ENCODE measurements around the gene NAB2.

Gene NAB2

DNA sequence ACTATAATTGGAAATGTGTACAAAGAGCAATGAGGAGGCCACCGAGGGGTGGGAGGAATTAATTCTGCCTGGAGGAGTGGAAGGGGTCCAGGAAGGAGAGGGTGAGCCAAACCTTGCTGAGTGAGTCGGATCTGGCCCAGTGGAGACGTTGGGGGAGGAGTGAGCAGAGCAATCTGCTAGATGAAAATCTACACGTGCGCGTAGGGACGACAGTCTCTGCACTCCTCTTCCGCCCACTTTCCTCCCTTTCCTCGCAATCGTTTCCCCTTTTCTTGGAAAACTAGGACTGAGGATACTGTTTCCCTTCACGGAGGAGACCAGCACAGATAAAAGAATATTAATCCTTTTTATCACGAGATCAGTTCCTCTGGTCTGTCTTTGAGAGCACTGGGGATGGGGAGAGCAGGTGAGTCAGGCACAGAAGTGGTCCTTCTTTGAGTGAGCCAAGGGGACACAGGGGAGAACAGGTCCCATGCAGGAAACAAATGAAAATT lies 2.9 kb upstream of the NAB2 start:
- no peak for ATAC-seq

DNA sequence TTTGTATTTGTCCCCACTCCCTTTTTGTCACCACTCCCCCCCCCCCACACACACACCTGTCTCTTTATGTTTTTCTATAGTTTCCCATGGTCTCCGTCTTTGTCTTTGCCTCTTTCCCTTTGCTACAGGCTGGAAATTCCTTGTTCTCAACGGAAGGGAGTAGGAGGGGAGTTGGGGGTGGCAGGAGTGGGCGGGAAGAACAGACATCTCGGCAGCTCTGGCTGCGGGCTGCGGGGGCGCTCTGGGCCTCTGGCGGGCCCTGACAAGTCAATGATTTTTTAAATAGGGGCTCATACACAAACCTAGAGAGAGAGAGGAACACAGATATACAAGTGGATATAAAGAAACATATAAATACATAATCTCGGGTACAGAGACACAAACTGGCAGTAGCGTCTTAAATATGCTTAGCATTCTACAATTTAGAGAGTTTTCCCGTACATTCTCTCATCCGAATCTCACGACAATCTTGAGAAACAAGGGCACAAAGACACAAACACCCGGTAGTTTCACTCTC lies 2.4 kb upstream of the NAB2 start:
- peak; percentile 37 for ATAC-seq
- TF ChIP-seq ZFP30 (CRISPR knock-in tag; IDR thresholded peaks at IDR 0.05): no peak
- TF ChIP-seq, protein P1, sequence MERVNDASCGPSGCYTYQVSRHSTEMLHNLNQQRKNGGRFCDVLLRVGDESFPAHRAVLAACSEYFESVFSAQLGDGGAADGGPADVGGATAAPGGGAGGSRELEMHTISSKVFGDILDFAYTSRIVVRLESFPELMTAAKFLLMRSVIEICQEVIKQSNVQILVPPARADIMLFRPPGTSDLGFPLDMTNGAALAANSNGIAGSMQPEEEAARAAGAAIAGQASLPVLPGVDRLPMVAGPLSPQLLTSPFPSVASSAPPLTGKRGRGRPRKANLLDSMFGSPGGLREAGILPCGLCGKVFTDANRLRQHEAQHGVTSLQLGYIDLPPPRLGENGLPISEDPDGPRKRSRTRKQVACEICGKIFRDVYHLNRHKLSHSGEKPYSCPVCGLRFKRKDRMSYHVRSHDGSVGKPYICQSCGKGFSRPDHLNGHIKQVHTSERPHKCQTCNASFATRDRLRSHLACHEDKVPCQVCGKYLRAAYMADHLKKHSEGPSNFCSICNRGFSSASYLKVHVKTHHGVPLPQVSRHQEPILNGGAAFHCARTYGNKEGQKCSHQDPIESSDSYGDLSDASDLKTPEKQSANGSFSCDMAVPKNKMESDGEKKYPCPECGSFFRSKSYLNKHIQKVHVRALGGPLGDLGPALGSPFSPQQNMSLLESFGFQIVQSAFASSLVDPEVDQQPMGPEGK (CRISPR knock-in tag; IDR thresholded peaks at IDR 0.05; ENCODE audit: borderline replicate concordance): peak; percentile 57; the same call in 1 of the 2 replicates

More for the DNA sequence above, 2.9 kb upstream of the NAB2 start:
- TF ChIP-seq, protein P1 (CRISPR knock-in tag; IDR thresholded peaks at IDR 0.05; ENCODE audit: borderline replicate concordance): no peak
- TF ChIP-seq GLIS3 (CRISPR knock-in tag; IDR thresholded peaks at IDR 0.05): no peak
- TF ChIP-seq ZNF8 (CRISPR knock-in tag; IDR thresholded peaks at IDR 0.05): no peak
- no peak for TF ChIP-seq BACH2 (CRISPR knock-in tag; IDR thresholded peaks at IDR 0.05; ENCODE audit: borderline replicate concordance)

DNA sequence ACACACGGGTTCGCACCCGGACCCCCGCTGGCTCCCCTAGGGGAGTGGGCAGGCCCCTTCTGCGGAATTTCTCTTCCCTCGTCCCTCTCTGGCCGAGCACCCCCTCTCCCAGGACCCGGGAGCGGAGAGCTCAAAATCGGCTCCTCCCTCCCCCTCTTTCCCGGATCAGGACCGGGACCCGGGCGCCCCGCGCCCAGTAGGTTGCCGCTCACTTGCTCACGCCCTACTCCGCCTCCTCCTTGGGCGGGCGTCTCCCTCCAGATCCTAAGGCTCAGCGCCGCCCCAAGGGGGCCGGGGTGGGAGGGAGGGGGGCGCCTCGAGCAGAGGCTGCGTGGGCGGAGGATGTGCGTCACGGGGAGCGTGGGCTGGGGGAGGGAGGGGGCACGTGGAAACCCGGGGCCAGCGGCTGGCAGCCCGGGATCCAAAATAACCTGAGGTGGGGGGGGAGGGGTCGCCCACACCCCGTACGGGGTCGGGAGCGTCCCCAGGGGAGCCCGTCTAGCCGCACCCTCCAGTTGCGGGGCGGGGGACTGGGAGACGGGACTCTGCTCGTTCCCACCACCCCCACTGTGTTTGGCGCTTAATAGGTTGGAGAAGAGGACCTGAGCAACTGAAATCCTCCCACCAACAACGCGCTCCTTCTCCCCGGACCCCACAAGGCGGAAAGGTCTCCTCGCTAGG lies 1.8 kb upstream of the NAB2 start:
- ATAC-seq: peak; percentile 65
- TF ChIP-seq ZFP3 (CRISPR knock-in tag; IDR thresholded peaks at IDR 0.05) (no peak), ZFP30 (CRISPR knock-in tag; IDR thresholded peaks at IDR 0.05) (no peak), PPARA (CRISPR knock-in tag; IDR thresholded peaks at IDR 0.05; ENCODE audit: borderline replicate concordance) (no peak), ZC3H10 (CRISPR knock-in tag; IDR thresholded peaks at IDR 0.05) (no peak)
- TF ChIP-seq, protein P2, sequence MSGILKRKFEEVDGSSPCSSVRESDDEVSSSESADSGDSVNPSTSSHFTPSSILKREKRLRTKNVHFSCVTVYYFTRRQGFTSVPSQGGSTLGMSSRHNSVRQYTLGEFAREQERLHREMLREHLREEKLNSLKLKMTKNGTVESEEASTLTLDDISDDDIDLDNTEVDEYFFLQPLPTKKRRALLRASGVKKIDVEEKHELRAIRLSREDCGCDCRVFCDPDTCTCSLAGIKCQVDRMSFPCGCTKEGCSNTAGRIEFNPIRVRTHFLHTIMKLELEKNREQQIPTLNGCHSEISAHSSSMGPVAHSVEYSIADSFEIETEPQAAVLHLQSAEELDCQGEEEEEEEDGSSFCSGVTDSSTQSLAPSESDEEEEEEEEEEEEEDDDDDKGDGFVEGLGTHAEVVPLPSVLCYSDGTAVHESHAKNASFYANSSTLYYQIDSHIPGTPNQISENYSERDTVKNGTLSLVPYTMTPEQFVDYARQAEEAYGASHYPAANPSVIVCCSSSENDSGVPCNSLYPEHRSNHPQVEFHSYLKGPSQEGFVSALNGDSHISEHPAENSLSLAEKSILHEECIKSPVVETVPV (CRISPR knock-in tag; IDR thresholded peaks at IDR 0.05): no peak

DNA sequence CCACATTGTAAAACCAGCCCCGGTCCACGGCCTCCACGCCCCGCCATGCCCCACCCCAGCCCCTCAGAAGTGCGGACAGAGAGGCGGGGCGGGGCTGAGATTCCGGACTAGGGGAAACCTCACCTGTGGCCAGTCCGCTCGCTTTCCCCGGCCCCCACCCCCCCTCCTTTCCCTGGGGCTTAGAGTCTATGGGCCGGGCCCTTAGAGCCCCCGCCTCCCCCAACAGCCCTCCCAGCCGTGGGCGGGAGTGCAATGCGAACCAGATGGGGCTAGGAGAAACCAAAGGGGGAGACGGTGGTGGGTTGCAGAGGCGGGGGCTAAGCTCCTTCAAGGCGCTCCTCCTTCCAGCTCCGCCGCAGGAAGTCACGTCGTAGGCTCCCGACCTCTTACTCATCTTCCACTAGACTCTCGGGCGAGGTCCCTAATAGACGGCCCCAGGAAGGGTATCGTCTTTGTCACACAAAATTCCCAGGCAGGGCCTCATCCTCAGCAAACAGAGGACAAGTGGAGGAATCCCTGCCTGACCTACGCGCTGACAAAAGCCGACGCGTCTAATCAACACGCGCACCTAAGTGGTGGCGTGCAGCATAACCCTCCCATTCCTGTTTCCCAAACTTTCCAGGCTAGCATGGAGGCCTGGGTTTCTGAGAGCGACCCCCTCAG lies 1.1 kb upstream of the NAB2 start:
- ATAC-seq: peak; percentile 60
- TF ChIP-seq, protein P3, sequence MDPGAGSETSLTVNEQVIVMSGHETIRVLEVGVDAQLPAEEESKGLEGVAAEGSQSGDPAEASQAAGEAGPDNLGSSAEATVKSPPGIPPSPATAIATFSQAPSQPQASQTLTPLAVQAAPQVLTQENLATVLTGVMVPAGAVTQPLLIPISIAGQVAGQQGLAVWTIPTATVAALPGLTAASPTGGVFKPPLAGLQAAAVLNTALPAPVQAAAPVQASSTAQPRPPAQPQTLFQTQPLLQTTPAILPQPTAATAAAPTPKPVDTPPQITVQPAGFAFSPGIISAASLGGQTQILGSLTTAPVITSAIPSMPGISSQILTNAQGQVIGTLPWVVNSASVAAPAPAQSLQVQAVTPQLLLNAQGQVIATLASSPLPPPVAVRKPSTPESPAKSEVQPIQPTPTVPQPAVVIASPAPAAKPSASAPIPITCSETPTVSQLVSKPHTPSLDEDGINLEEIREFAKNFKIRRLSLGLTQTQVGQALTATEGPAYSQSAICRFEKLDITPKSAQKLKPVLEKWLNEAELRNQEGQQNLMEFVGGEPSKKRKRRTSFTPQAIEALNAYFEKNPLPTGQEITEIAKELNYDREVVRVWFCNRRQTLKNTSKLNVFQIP (CRISPR knock-in tag; IDR thresholded peaks at IDR 0.05; ENCODE audit: borderline replicate concordance, low read depth): no peak
- TF ChIP-seq, protein P1 (CRISPR knock-in tag; IDR thresholded peaks at IDR 0.05; ENCODE audit: borderline replicate concordance): peak; percentile 46; the same call in 1 of the 2 replicates
- TF ChIP-seq GLIS3 (CRISPR knock-in tag; IDR thresholded peaks at IDR 0.05): no peak

DNA sequence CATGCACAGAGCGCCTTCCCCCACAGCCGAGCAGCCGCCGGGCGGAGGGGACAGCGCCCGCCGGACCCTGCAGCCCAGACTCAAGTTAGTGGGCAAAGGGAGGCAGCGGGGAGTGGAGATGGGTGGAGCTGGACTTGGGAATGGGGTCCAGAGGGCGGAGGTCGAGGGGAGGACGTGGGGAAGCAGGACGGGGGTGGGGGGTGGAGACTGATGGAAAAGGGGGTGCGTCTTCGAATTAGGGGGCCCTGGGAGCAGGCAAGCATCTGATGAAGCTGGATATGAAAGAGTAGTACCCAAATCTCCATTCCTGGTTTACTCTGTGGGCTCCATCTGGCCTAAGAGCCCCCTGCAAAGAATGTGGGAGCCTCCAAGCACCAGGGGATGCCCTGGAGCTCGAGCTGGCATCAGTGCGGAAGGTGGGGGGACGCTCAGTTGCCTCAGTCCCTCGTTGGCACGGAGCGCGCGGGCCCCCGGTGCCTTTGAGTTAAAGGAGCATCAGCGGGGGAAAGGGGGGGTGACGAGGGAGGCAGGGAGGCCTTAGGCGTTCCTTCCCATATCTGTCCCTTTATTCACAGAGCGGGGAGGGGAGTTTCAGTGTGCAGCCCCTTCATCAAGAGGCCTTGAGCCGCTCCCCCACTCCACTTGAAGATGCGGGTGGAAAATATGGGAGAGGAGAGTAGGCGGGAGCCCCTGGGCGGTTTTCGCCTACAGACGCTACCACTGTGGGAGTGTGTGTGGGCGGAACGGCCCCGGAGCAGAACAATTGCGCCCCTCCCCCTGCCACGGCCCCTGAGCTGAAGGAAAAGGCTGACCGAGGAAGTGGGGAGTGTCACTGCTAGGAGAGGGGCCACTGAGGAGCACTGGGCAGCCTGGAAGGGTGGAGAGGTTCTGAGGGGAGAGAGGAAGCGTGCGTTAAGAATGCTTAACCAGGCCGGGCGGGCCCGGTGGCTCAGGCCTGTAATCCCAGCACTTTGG lies 644 bp downstream of the NAB2 start:
- ATAC-seq: peak; percentile 10
- TF ChIP-seq ISL1 (CRISPR knock-in tag; IDR thresholded peaks at IDR 0.05) (no peak), ZNF70 (CRISPR knock-in tag; IDR thresholded peaks at IDR 0.05) (peak; percentile 91), ESRRG (CRISPR knock-in tag; IDR thresholded peaks at IDR 0.05) (no peak), GLIS3 (CRISPR knock-in tag; IDR thresholded peaks at IDR 0.05) (no peak), ZNF565 (CRISPR knock-in tag; conservative IDR thresholded peaks at IDR 0.05; ENCODE audit: low read depth) (no peak)

All from SK-N-SH treated with all-trans-retinoic acid at 6 μM for 48 hours (cell line).